NT2/D1 (cell line): ENCODE data around the gene FN1.

ENCODE experiments used
- YY1 ChIP-seq: IDR thresholded peaks from 2 replicates; pipeline ENCODE4 v1.6.1; 2011; ENCODE audit not compliant: insufficient read length, insufficient read depth
- ZNF274 ChIP-seq: IDR thresholded peaks from 2 replicates; pipeline ENCODE4 v1.6.1; 2011; ENCODE audit warnings: mild to moderate bottlenecking, low read depth, low read length

DNA sequence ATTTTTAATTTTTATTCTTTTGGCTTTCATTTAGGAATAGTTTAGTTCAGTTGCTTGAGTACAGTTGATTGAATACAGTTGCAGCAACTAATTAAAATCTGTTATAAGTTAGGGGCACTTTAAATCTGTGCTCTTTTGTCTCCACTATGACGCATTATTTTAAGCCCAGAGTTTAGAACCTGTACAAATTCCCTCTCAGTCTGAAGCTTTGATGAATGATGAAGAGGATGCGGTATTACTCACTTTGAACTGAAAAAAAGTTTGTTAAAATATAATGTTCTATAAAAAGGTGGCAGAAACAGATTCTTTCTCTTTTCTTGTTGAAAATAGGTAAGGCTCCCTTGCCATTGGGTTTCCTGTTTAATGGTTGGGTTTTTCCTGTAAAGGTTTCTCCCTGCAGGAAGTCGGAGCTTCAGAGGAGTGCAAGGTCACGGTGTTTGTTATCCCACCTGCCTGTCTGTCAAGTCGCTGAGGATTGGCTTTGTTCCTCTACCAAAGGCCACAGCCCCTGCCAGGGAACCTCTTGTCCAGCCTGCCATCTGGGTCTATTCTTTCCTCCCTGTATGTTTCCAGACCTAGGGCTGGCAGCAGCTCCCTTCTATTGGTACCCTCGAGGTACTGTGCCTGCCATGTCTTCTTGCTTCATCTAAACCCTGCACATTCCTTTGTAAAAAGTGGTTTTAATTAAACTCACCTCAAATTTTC, 43.8 kb upstream of the FN1 start:
- no peak for TF ChIP-seq ZNF274
- TF ChIP-seq YY1, result no peak
